Epithelial cell of esophagus (primary cell): ENCODE results near the gene PHF21B.

Source experiments
- DNase-seq: peaks from one replicate; pipeline ENCODE4 v3.0.0; 2010; ENCODE audit warnings: low read depth
- H3K4me3 ChIP-seq: 2 replicates; pipeline ENCODE4 v1.5.1; 2011; ENCODE audit warnings: mild to moderate bottlenecking, low read length, control low read depth
- CTCF ChIP-seq: IDR thresholded peaks from 2 replicates; pipeline ENCODE4 v1.5.1; 2011; ENCODE audit warnings: low read depth, mild to moderate bottlenecking, low read length, control low read depth, inconsistent platforms; ENCODE audit not compliant: insufficient read depth; ENCODE audit errors: missing control alignments

PHF21B gene

GRCh38 chr22:44928711-44929358, 81.0 kb downstream of the PHF21B start:
- TF ChIP-seq CTCF, result no peak
- DNase-seq, result no peak
- H3K4me3 ChIP-seq, result no peak overlapping the region

GRCh38 chr22:44928136-44928463, 81.7 kb downstream of the PHF21B start:
- no peak for DNase-seq
- no peak overlapping the region for H3K4me3 ChIP-seq
- TF ChIP-seq CTCF, result no peak

- no peak for TF ChIP-seq CTCF
- DNase-seq, result no peak
- H3K4me3 ChIP-seq, result no peak overlapping the region
These were observed 82.2 kb downstream of the PHF21B start for GRCh38 chr22:44927463-44928135.

- H3K4me3 ChIP-seq, result no peak overlapping the region
- TF ChIP-seq CTCF, result no peak
- DNase-seq, result no peak
These were observed 83.1 kb downstream of the PHF21B start for GRCh38 chr22:44926491-44927415.

- TF ChIP-seq CTCF, result no peak
- no peak for DNase-seq
- no peak overlapping the region for H3K4me3 ChIP-seq
These were observed 83.7 kb downstream of the PHF21B start for GRCh38 chr22:44926124-44926475.

- no peak overlapping the region for H3K4me3 ChIP-seq
- no peak for DNase-seq
- TF ChIP-seq CTCF, result no peak
These were observed 84.2 kb downstream of the PHF21B start for GRCh38 chr22:44925465-44926123.
